Ishikawa (cell line): ENCODE results near the gene SLC43A1.

Experiments
- CEBPB ChIP-seq: IDR thresholded peaks from 2 replicates; pipeline ENCODE4 v1.6.1; 2012
- CREB1 ChIP-seq: IDR thresholded peaks from 2 replicates; pipeline ENCODE4 v1.6.1; 2012; ENCODE audit warnings: low read depth
- EP300 ChIP-seq: IDR thresholded peaks from 2 replicates; pipeline ENCODE4 v1.6.1; 2012; ENCODE audit warnings: borderline replicate concordance
- RAD21 ChIP-seq: IDR thresholded peaks from 2 replicates; pipeline ENCODE4 v1.6.1; 2012; ENCODE audit warnings: low read depth
- TCF12 ChIP-seq: IDR thresholded peaks from 2 replicates; pipeline ENCODE4 v1.6.1; 2012; ENCODE audit warnings: low read depth
- TEAD4 ChIP-seq: IDR thresholded peaks from 2 replicates; pipeline ENCODE4 v1.6.1; 2012
- YY1 ChIP-seq: IDR thresholded peaks from 2 replicates; pipeline ENCODE4 v1.6.1; 2012; ENCODE audit warnings: low read depth
- TF ChIP-seq, protein P1 (sequence below): IDR thresholded peaks from 2 replicates; pipeline ENCODE4 v1.6.1; 2012; ENCODE audit warnings: low read depth, mild to moderate bottlenecking

- TF ChIP-seq CEBPB = no peak
- no peak for TF ChIP-seq RAD21
- TF ChIP-seq YY1 = no peak
- no peak for TF ChIP-seq EP300
- TF ChIP-seq CREB1 = no peak
- TF ChIP-seq TEAD4 = no peak
- TF ChIP-seq TCF12 = no peak
- TF ChIP-seq, protein P1, sequence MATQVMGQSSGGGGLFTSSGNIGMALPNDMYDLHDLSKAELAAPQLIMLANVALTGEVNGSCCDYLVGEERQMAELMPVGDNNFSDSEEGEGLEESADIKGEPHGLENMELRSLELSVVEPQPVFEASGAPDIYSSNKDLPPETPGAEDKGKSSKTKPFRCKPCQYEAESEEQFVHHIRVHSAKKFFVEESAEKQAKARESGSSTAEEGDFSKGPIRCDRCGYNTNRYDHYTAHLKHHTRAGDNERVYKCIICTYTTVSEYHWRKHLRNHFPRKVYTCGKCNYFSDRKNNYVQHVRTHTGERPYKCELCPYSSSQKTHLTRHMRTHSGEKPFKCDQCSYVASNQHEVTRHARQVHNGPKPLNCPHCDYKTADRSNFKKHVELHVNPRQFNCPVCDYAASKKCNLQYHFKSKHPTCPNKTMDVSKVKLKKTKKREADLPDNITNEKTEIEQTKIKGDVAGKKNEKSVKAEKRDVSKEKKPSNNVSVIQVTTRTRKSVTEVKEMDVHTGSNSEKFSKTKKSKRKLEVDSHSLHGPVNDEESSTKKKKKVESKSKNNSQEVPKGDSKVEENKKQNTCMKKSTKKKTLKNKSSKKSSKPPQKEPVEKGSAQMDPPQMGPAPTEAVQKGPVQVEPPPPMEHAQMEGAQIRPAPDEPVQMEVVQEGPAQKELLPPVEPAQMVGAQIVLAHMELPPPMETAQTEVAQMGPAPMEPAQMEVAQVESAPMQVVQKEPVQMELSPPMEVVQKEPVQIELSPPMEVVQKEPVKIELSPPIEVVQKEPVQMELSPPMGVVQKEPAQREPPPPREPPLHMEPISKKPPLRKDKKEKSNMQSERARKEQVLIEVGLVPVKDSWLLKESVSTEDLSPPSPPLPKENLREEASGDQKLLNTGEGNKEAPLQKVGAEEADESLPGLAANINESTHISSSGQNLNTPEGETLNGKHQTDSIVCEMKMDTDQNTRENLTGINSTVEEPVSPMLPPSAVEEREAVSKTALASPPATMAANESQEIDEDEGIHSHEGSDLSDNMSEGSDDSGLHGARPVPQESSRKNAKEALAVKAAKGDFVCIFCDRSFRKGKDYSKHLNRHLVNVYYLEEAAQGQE = no peak
Observed at GRCh38 chr11:57438345-57439285, 76.9 kb downstream of the SLC43A1 start.
